Motor neuron (in vitro differentiated cells): Measurements from ENCODE around the gene CATSPER2. TPM values are rescaled to one million over a fixed set of nuclear protein-coding genes. Genes with fewer than 3 reads are reported as not detected.
"Not testable (repeated sequence)": the region's sequence is repeated elsewhere in the genome, so short reads cannot be mapped to it uniquely, and the experiment has no call there.

Experiments used
- ATAC-seq, 8 experiments: fragments of 200-7000 bp; cut with Tn5 transposase; replicated peaks in 6 of 8; 2 replicates each; pipeline ENCODE4 v1.8.0; 2021; ENCODE audit warnings: mild to moderate bottlenecking in 8 of 8, moderate library complexity in 8 of 8
- H3K27ac ChIP-seq, 2 donors: fragments of 250-450 bp; sonication (Bioruptor Pico); 2 replicates each; pipeline ENCODE4 v1.9.0; 2021; ENCODE audit warnings: antibody characterized with exemption in 2 of 2, mild to moderate bottlenecking in 2 of 2, moderate library complexity in 1 of 2
- H3K4me1 ChIP-seq, 2 donors: fragments of 250-450 bp; sonication (Bioruptor Pico); replicated peaks in 1 of 2; 2 replicates each; pipeline ENCODE4 v1.6.1; 2021; ENCODE audit warnings: antibody characterized with exemption in 2 of 2, mild to moderate bottlenecking in 2 of 2, moderate library complexity in 1 of 2
- H3K4me3 ChIP-seq, 5 donors: fragments of 250-450 bp; sonication (Bioruptor Pico); 2 replicates each; pipeline ENCODE4 v1.9.0; 2021; ENCODE audit warnings: antibody characterized with exemption in 5 of 5, mild to moderate bottlenecking in 5 of 5, moderate library complexity in 4 of 5
- WGBS, 10 experiments: fragments of 450-650 bp; shearing (Covaris generic); methylation state at CpG; one replicate each; pipeline ENCODE4 v1.0.0; 2022; 5-methylcytosine and 5-hydroxymethylcytosine counted together
- in situ Hi-C, 9 experiments: fragments of 400-800 bp; cut with MboI; loops; one replicate each; pipeline ENCODE4 v1.15.0; 2021; ENCODE audit warnings: low sequenced_read_pairs in 9 of 9, low pct_unique_long_range_greater_than_20kb in 2 of 9; ENCODE audit not compliant: unreplicated experiment in 9 of 9
- total RNA-seq, 8 experiments: library from RNA; unstranded; fragments of 300-600 nt; gene quantifications; 2 replicates each; pipeline versions ENCODE4 v1.2.3 to v1.2.4, GENCODE V29; 2022

CATSPER2 gene
- total RNA-seq, 8 experiments from 2014 or later, result 1.5 to 7.0 (median 2.8) TPM

DNA sequence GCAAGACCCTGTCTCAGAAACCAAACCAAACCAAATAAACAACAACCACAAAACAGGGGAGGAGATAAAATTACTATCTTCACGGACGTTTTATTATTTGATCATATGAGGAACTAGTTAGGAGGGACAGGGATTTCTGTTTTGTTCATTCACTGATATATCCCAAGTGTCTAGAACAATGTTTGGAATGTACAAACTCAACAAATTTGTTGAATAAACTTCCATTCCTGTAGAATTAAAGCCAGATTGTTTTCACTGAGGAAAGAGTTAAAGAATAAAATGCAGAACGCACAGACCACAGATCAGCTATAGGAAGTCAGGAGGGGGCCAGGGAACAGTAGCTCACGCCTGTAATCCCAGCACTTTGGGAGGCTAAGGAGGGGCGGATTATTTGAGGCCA, 23.5 kb downstream of the CATSPER2 start:
- no peak for ATAC-seq
- WGBS, 10 experiments, result 5 to 81% (median 61%) methylated on average over 1 to 5 of the region's 5 CpGs
- in situ Hi-C loops, result no loop called here
- no peaks in the 10 kb centered on the region for H3K4me1 ChIP-seq
- no peak overlapping the region for H3K4me3 ChIP-seq
- no peak overlapping the region for H3K27ac ChIP-seq

DNA sequence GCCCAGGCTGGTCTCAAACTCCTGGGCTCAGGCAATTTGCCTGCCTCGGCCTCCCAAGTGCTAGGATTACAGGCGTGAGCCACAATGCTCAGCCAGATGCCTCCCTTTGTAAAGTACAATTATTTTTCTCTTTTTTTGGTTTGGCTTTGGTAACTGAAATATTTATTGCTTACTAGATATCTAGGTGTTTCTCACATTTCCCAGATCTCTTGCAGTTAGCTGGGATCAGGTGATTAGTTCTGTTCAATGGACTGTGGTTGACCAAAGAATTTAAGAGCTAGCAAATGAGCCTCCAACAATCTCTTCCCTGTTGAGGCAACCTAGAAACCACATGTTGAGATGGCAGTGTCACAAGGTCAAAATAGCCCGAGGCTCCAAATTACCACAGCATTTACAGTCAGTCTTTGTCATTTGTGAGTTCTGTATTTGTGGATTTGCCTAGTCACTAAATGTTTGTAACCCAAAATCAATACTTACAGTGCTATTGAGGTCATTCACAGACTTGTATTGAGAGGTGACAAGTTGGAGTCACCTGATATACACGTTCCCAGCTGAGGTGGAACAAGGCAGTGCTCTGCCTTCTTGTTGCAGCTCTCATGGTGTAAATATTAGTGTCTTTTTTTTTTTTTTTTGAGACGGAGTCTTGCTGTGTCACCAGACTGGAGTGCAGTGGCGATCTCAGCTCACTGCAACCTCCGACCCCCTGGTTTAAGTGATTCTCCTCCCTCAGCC, 26.4 kb downstream of the CATSPER2 start:
- in situ Hi-C loops, H3K4me3 ChIP-seq, H3K27ac ChIP-seq, H3K4me1 ChIP-seq: not testable (repeated sequence)
- 20 to 77% (median 67%) methylated on average over 1 to 2 of the region's 7 CpGs; no CpG with 5 or more reads in 6 of the 10 experiments for WGBS, 10 experiments
- peak in 7 of 8 experiments; percentile 12 to 95 (median 54) for ATAC-seq

DNA sequence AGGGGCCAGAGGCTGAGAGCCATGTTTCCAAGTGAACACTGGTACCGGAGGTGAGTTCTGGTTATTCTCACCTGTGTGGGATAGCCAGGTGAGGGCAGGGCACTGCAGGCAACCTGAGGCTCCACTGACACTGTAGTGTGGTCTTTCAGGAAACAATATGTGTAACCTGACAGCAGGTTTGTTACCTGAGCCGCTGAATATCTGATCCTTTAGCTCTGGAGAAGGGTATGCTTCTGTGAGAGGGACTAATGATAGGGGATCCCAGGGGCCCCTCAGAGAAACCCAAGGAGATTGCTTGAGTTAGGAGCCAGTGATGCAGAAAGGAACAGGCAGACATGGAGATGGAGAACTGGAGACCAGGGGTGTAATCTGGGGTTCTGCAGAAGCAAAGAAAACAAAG, 29.9 kb downstream of the CATSPER2 start, which contains the start of gene STRC:
Gene STRC, minus strand, starts transcription at position 101 of the 400 bp plus-strand sequence. Its CDS starts 78 bp downstream, at position 23.
- ATAC-seq, H3K4me3 ChIP-seq, H3K4me1 ChIP-seq, in situ Hi-C loops, H3K27ac ChIP-seq: not testable (repeated sequence)
- WGBS, 10 experiments, result no CpG with 5 or more reads among the region's 2 CpGs

DNA sequence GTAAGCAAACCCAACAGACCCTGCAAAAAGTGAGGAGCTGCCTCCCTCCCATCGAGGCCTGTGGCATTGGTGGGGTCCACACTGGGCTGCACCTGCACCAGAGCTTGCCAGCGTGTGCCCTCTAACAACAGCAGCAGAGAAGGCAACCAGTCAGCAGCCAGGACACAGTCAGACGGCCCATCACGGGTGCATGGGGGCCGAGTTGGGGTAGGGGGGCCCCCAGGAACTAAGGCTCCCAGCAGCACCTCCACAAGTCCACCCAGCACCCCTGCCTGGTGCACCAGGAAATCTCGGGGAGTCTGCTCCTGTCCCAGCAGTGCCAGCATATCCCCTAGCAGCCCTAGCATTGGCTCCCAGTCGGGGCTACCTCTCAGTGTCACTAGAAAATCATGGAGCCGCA, 30.9 kb downstream of the CATSPER2 start:
- ATAC-seq, H3K27ac ChIP-seq, in situ Hi-C loops, H3K4me3 ChIP-seq, H3K4me1 ChIP-seq: not testable (repeated sequence)
- WGBS, 10 experiments, result no CpG with 5 or more reads among the region's 8 CpGs

DNA sequence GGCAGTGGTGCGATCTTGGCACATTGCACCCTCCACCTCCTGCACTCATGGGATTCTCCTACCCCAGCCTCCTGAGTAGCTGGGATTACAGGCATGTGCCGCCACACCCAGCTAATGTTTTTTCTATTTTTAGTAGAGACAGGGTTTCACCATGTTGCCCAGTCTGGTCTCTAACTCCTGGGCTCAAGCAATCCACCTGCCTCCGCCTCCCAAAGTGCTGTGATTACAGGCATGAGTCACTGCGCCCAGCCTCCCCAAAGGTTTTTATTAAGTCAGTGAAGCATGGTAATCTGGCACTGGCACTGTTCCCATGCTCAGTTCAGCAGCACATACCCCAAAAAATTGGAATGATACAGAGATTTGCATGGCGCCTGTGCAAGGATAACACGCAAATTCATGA, 46.4 kb downstream of the CATSPER2 start:
- H3K4me3 ChIP-seq, H3K27ac ChIP-seq, H3K4me1 ChIP-seq, in situ Hi-C loops: not testable (repeated sequence)
- ATAC-seq, result peak in 3 of 8 experiments; percentile 21 to 52 (median 50)
- WGBS, 10 experiments, result 69 to 100% (median 83%) methylated on average over 1 to 5 of the region's 6 CpGs; no CpG with 5 or more reads in 4 of the 10 experiments

DNA sequence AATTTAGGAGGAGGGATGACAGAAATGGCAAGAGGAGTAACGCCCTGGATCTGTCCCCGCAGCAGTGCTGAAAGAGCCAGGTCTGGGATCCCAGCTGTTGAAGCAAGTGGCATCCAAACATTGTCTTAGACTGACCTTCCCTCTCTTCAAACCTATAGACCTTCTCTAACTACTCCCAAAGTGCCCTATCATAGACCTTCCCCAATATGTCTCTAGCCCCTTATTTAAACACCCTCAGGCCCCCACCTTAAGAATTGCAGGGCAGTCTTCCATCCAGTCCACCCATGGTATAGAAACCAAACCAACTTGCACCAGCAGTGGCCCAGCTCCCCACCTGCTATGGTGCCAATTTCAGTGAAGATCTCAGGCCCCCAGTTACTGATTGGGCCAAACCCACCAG, 48.4 kb downstream of the CATSPER2 start:
- in situ Hi-C loops, H3K4me3 ChIP-seq, H3K27ac ChIP-seq, ATAC-seq, H3K4me1 ChIP-seq: not testable (repeated sequence)
- no CpG with 5 or more reads among the region's 2 CpGs for WGBS, 10 experiments

DNA sequence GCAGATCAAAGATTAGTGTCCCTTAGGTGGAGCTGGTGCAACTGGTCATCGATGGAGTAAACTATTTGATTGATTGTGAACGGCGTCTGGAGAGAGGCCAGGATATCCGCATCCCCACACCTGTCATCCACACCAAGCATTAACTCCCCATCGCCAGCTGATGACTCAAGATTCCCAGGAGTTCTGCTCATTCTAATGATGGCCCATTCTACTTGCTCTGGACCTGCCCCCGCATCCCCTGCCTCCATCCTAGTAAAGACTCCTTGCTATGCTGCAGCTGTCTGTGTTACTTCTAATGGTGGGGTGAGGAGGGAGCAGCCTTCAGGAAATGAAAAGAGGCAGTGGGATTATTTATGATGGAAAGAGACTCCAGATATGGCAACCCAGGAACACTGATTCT, 49.5 kb downstream of the CATSPER2 start:
- H3K27ac ChIP-seq, in situ Hi-C loops, H3K4me1 ChIP-seq, H3K4me3 ChIP-seq, ATAC-seq: not testable (repeated sequence)
- no CpG with 5 or more reads among the region's 6 CpGs for WGBS, 10 experiments

DNA sequence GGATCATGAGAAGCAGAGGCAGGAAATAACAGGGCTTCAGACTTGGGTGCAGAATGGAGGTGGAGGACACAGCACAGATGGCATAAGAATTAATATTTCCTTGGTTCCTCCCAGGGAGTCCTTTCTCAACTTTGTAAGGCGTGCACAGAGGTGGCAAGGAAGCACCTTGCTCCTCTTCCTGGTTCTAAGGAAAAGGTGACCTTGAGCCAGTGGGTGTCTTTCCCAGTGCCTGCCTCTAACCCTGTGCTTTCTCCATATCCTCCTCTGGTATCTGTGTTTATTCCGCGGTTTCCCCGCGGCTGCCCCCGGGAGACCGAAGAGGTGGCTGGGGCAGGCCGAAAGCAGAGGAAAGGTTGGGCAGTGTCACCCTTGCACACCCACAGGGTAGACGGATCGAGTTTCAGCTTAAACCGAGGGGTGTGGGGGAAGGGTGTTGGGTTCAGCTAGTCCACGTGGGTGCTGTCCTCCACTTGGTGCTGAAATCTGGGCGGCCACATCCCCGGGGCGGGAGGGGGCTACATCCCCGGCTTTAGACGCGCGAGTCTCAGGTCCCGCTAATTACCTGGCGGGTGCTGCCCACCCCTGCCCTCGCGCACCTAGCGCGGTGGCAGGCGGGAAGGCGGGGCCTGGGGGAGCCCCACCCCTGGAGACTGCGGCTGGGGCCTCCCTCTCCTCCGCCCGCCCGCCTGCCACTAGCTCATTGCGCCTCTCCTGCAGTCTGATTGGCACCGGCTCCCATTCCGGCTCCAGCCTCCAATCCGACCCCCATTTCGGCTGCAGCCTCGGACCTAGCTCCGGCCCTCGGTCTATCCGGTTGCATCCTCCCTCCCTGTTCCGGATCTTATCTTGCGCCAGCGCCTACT, 55.1 kb downstream of the CATSPER2 start, which contains the start of gene CKMT1B:
Gene CKMT1B, plus strand, starts transcription at position 700 of the 863 bp plus-strand sequence. CDS start 192 bp downstream, outside the sequence.
- ATAC-seq, result peak; percentile 45 to 79 (median 72)
- WGBS, 10 experiments, result no CpG with 5 or more reads among the region's 43 CpGs
- H3K4me3 ChIP-seq, H3K27ac ChIP-seq, H3K4me1 ChIP-seq, in situ Hi-C loops: not testable (repeated sequence)

DNA sequence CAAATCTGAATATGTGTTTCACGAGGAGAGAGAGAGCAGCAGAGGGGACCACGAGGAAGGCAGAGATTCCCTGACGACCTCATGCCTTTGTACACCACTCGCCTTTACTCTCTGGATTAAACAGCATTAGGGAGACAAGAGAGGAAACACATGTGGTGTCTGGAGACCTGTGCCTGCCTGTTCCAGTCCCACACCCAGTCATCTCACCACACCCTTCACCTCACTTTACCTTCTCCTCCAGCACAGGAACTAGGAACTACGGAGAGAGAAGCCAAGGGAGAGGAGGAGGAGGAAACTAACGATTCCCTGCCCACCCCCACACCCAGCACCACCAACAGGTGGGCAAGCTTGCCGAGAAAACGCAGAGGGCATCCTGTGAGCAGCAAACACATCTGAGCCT, 55.8 kb downstream of the CATSPER2 start:
- ATAC-seq, H3K4me3 ChIP-seq, H3K27ac ChIP-seq, H3K4me1 ChIP-seq, in situ Hi-C loops: not testable (repeated sequence)
- WGBS, 10 experiments, result no CpG with 5 or more reads among the region's 8 CpGs

DNA sequence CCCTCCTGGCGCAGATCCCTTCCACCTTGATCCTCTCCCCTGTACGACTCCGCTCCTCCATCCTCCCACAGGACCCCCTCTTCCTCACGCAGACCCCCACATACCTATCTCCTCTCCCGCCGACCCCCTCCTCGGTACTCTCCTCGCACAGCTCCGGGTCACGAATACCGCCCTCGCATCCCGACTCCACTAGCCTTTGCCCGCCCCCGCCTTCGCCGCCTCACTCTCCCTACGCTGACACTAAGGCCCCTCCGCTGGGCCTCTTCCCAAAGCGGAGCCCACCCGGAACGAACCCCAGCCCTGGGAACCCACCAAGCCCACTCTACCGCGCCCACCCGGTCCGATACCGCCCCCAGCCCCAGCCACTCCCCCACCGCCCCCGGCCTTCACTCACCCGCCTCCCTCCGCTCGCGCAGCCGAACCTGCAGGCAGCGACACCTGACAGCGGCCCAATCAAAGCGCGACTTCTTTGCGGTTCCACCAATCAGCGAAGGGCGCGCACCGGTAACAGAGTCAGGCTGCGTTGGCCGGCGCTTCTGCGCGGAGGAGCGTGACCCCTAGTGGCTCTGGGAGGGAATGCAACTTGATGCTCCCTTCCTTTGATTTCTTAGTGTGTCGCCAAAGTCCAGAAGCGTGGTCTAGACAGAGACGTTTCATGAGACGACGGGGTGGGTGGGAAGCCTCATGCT, 58.7 kb downstream of the CATSPER2 start, which contains the start of gene PPIP5K1:
Gene PPIP5K1, minus strand, starts transcription at position 431 of the 689 bp plus-strand sequence. CDS start 5,704 bp downstream, outside the sequence.
- no CpG with 5 or more reads among the region's 54 CpGs for WGBS, 10 experiments
- H3K4me3 ChIP-seq, H3K4me1 ChIP-seq, H3K27ac ChIP-seq, in situ Hi-C loops: not testable (repeated sequence)
- ATAC-seq, result peak; percentile 87 to 96 (median 89)
